ENCODE data around the gene SHISA8.
"Not testable (repeated sequence)": the region's sequence is repeated elsewhere in the genome, so short reads cannot be mapped to it uniquely, and the experiment has no call there.

The SHISA8 gene

GRCh38 chr22:41915035-41915785 lies at the start of gene SHISA8:
Gene SHISA8, minus strand, starts transcription at chr22:41915074. Its CDS starts 407 bp downstream, at chr22:41914667.
- no peak for DNase-seq (ENCODE audit: low spot score)

- DNase-seq (ENCODE audit: low spot score), result no peak
Measured at GRCh38 chr22:41964112-41964491, 49.2 kb upstream of the SHISA8 start.

- no peak for DNase-seq (ENCODE audit: low spot score)
Measured at GRCh38 chr22:41963453-41964111, 48.7 kb upstream of the SHISA8 start.

GRCh38 chr22:41957941-41958556 lies 43.2 kb upstream of the SHISA8 start:
- DNase-seq (ENCODE audit: low spot score), result no peak

GRCh38 chr22:41952713-41953112 lies 37.8 kb upstream of the SHISA8 start:
- no peak for DNase-seq (ENCODE audit: low spot score)

- DNase-seq (ENCODE audit: low spot score), result no peak
Measured at GRCh38 chr22:41951898-41952474, 37.1 kb upstream of the SHISA8 start, which contains the start of gene SMIM45. Gene SMIM45, plus strand, starts transcription at chr22:41952150.

GRCh38 chr22:41949297-41949965 lies 34.6 kb upstream of the SHISA8 start:
- no peak for DNase-seq (ENCODE audit: low spot score)

- not testable (repeated sequence) for DNase-seq (ENCODE audit: low spot score)
Measured at GRCh38 chr22:41948928-41949296, 34.0 kb upstream of the SHISA8 start.

- DNase-seq (ENCODE audit: low spot score), result no peak
Measured at GRCh38 chr22:41948142-41948541, 33.3 kb upstream of the SHISA8 start.

GRCh38 chr22:41947424-41948080 lies 32.7 kb upstream of the SHISA8 start:
- no peak for DNase-seq (ENCODE audit: low spot score)

GRCh38 chr22:41946629-41947423 lies 32.0 kb upstream of the SHISA8 start, which contains the start of gene CENPM:
Gene CENPM, minus strand, starts transcription at chr22:41947152. Its CDS starts 76 bp downstream, at chr22:41947076.
- DNase-seq (ENCODE audit: low spot score), result peak; percentile 98

GRCh38 chr22:41943661-41944209 lies 28.9 kb upstream of the SHISA8 start:
- DNase-seq (ENCODE audit: low spot score), result no peak

GRCh38 chr22:41940832-41941765 lies 26.2 kb upstream of the SHISA8 start:
- peak; percentile 90 for DNase-seq (ENCODE audit: low spot score)

- no peak for DNase-seq (ENCODE audit: low spot score)
Measured at GRCh38 chr22:41939981-41940831, 25.3 kb upstream of the SHISA8 start.

- DNase-seq (ENCODE audit: low spot score), result no peak
Measured at GRCh38 chr22:41936894-41937169, 22.0 kb upstream of the SHISA8 start.

GRCh38 chr22:41935509-41935908 lies 20.6 kb upstream of the SHISA8 start:
- DNase-seq (ENCODE audit: low spot score), result no peak

- no peak for DNase-seq (ENCODE audit: low spot score)
Measured at GRCh38 chr22:41935015-41935351, 20.1 kb upstream of the SHISA8 start.

GRCh38 chr22:41934284-41935014 lies 19.6 kb upstream of the SHISA8 start:
- no peak for DNase-seq (ENCODE audit: low spot score)

Data from hepatic stellate cell (primary cell).